A673 (cell line): Measurements from ENCODE around the gene NTN1.

ENCODE experiments used
- CTCF ChIP-seq: fragments of 300-800, 200-600 bp; sonication (generic); conservative IDR thresholded peaks from 2 replicates; pipeline ENCODE4 v1.5.1; 2017; ENCODE audit warnings: low read depth, mild to moderate bottlenecking, antibody characterized with exemption, low read length, moderate library complexity, mixed read lengths
- EZH2 ChIP-seq: fragments of 200-600 bp; sonication (generic); IDR thresholded peaks from 2 replicates; pipeline ENCODE4 v1.6.1; 2017; ENCODE audit warnings: borderline replicate concordance, low read depth, mild to moderate bottlenecking, mixed read lengths, antibody characterized with exemption, low read length; ENCODE audit not compliant: poor library complexity, severe bottlenecking

GRCh38 chr17:9006175-9006767 lies 15.0 kb upstream of the NTN1 start:
- no peak for TF ChIP-seq CTCF
- no peak for TF ChIP-seq EZH2
